Endothelial cell of umbilical vein (primary cell): ENCODE measurements around the gene MDN1. TPM values are rescaled to one million over a fixed set of nuclear protein-coding genes. Genes with fewer than 3 reads are reported as not detected.
A peak's percentile ranks its signal among the peaks of the same experiment; 100 is the strongest.

Experiments used
- BruUV-seq: library from RNA; stranded (reverse); fragments of 400-500 nt; replicated peaks from 2 replicates; lab custom pipeline; 2021; lab: Mats Ljungman, UMichigan
- CTCF ChIA-PET: fragments of 300-600, 350-600 bp; sonication (Branson Sonifier 250); formaldehyde crosslinking; loops from one replicate; lab custom pipeline; 2021; ENCODE audit warnings: antibody characterized with exemption, inconsistent platforms; lab: Charles Lee
- POLR2A ChIA-PET: fragments of 300-600, 350-600 bp; sonication (Branson Sonifier 250); formaldehyde crosslinking; loops from one replicate; lab custom pipeline; 2021; ENCODE audit warnings: antibody characterized with exemption, inconsistent platforms; lab: Charles Lee
- DNase-seq: peaks from one replicate; pipeline ENCODE4 v3.0.0-alpha.2; 2011; ENCODE audit warnings: low read depth, low spot score
- FAIRE-seq: peaks from 2 replicates; lab custom pipeline; 2011; peaks lifted over from hg19 to GRCh38; lab: Jason Lieb, UNC
- H2AFZ ChIP-seq: 2 replicates; pipeline ENCODE4 v1.6.0; 2012; ENCODE audit warnings: low read depth, low read length, control low read depth, inconsistent platforms
- H3K27ac ChIP-seq: 2 replicates; pipeline ENCODE4 v1.5.1; 2011; ENCODE audit warnings: low read depth, mild to moderate bottlenecking, control low read depth, low read length, moderate library complexity; ENCODE audit not compliant: insufficient read depth
- H3K27me3 ChIP-seq, 2 experiments: 2 replicates each; pipeline versions ENCODE4 v1.6.0 to v1.6.1; 2011; ENCODE audit warnings: low read length in 2 of 2, mixed read lengths in 1 of 2; ENCODE audit not compliant: control insufficient read depth in 2 of 2, insufficient read depth in 2 of 2
- H3K36me3 ChIP-seq, 2 experiments: 2 replicates in 1 of 2; 3 replicates in 1 of 2; pipeline ENCODE4 v1.5.1; 2011; ENCODE audit warnings: low read length in 2 of 2, mild to moderate bottlenecking in 1 of 2, moderate library complexity in 1 of 2; ENCODE audit not compliant: control insufficient read depth in 2 of 2, insufficient read depth in 2 of 2; ENCODE audit errors: extremely low read depth in 1 of 2
- H3K4me1 ChIP-seq: 3 replicates; pipeline ENCODE4 v1.5.1; 2011; ENCODE audit warnings: mild to moderate bottlenecking, low read length; ENCODE audit not compliant: control insufficient read depth, insufficient read depth; ENCODE audit errors: extremely low read depth
- H3K4me2 ChIP-seq: 2 replicates; pipeline ENCODE4 v1.6.1; 2011; ENCODE audit warnings: low read length, control low read depth, mixed read lengths; ENCODE audit not compliant: insufficient read depth
- H3K4me3 ChIP-seq, 3 experiments: fragments of 200-600 bp in 1 of 3; sonication (generic), shearing (Covaris generic) in 1 of 3; replicated peaks in 1 of 3; 2 replicates each; pipeline ENCODE4 v1.5.1; 2011 to 2016; ENCODE audit warnings: control low read depth in 3 of 3, low read length in 3 of 3, mild to moderate bottlenecking in 2 of 3, inconsistent platforms in 1 of 3, low read depth in 1 of 3, moderate library complexity in 1 of 3; ENCODE audit not compliant: insufficient read depth in 1 of 3
- H3K79me2 ChIP-seq: 2 replicates; pipeline ENCODE4 v1.6.0; 2012; ENCODE audit warnings: low read length, inconsistent platforms; ENCODE audit not compliant: control insufficient read depth, insufficient read depth
- H3K9ac ChIP-seq: replicated peaks from 2 replicates; pipeline ENCODE3; 2011; ENCODE audit warnings: low read length, control low read depth; ENCODE audit not compliant: insufficient read depth; ENCODE audit errors: extremely low read depth
- H3K9me1 ChIP-seq: replicated peaks from 3 replicates; pipeline ENCODE4 v1.6.0; 2011; ENCODE audit warnings: mild to moderate bottlenecking, low read length; ENCODE audit not compliant: control insufficient read depth, insufficient read depth; ENCODE audit errors: extremely low read depth
- H3K9me3 ChIP-seq: replicated peaks from 2 replicates; pipeline ENCODE4 v1.5.1; 2012; ENCODE audit warnings: low read length, inconsistent platforms; ENCODE audit not compliant: control insufficient read depth, insufficient read depth
- H4K20me1 ChIP-seq: replicated peaks from 2 replicates; pipeline ENCODE3; 2011; ENCODE audit warnings: mild to moderate bottlenecking, low read length; ENCODE audit not compliant: control insufficient read depth, insufficient read depth; ENCODE audit errors: extremely low read depth
- CTCF ChIP-seq, 2 donors: IDR thresholded peaks; 1 replicate in 1 of 2; 2 replicates in 1 of 2; pipeline ENCODE4 v1.5.1; 2011; ENCODE audit warnings: low read length in 2 of 2, mild to moderate bottlenecking in 2 of 2, moderate library complexity in 2 of 2, control low read depth in 1 of 2, inconsistent platforms in 1 of 2, low read depth in 1 of 2; ENCODE audit not compliant: insufficient read depth in 1 of 2; ENCODE audit errors: extremely low read depth in 1 of 2
- EZH2 ChIP-seq: IDR thresholded peaks from 2 replicates; pipeline ENCODE4 v1.6.1; 2012; ENCODE audit warnings: borderline replicate concordance, low read depth, mild to moderate bottlenecking, moderate library complexity, low read length, inconsistent platforms; ENCODE audit not compliant: severe bottlenecking
- FOS ChIP-seq: IDR thresholded peaks from 2 replicates; pipeline ENCODE4 v1.6.1; 2011; ENCODE audit warnings: mild to moderate bottlenecking, low read length, moderate library complexity, borderline replicate concordance; ENCODE audit not compliant: insufficient read depth
- GATA2 ChIP-seq: IDR thresholded peaks from 2 replicates; pipeline ENCODE4 v1.7.0; 2011; ENCODE audit warnings: low read depth, mild to moderate bottlenecking, moderate library complexity, mixed read lengths, low read length; ENCODE audit not compliant: insufficient read length, insufficient read depth
- JUN ChIP-seq: IDR thresholded peaks from 2 replicates; pipeline ENCODE4 v1.6.1; 2011; ENCODE audit warnings: borderline replicate concordance, low read depth; ENCODE audit not compliant: insufficient read length, insufficient read depth
- MYC ChIP-seq: IDR thresholded peaks from one replicate; pipeline ENCODE4 v1.6.1; 2011; ENCODE audit warnings: mild to moderate bottlenecking, low read depth, low read length
- POLR2A ChIP-seq: IDR thresholded peaks from 2 replicates; pipeline ENCODE4 v1.6.1; 2012; ENCODE audit warnings: low read depth, mild to moderate bottlenecking, control low read depth, low read length
- POLR2AphosphoS5 ChIP-seq: IDR thresholded peaks from 2 replicates; pipeline ENCODE4 v1.6.1; 2012; ENCODE audit warnings: low read depth, mild to moderate bottlenecking, control low read depth, low read length, moderate library complexity; ENCODE audit not compliant: insufficient read depth
- dilution Hi-C: fragments of 300-500 bp; cut with MboI; formaldehyde crosslinking; loops from one replicate; pipeline ENCODE4 v1.15.0; 2019; ENCODE audit warnings: low sequenced_read_pairs; ENCODE audit not compliant: extremely low pct_ligation_motif_present
- intact Hi-C: fragments of 100-400 bp; cut with micrococcal nuclease; formaldehyde crosslinking; loops from one replicate; pipeline ENCODE4 v1.10.0; 2022
- polyA plus RNA-seq, 4 experiments: library from polyadenylated mRNA; depleted of rRNA in 3 of 4; stranded (reverse) in 3 of 4; unstranded in 1 of 4; fragments of >200 nt; gene quantifications; 2 replicates each; pipeline versions ENCODE4 v1.2.1 to v1.2.3, GENCODE V29; 2011 to 2012; ENCODE audit warnings: missing spikeins in 1 of 4
- total RNA-seq: library from RNA; stranded (reverse); gene quantifications from 2 replicates; pipeline ENCODE4 v1.2.3, GENCODE V29; 2021
- TF ChIP-seq, protein P1 (sequence below): IDR thresholded peaks from 2 replicates; pipeline ENCODE4 v1.6.1; 2011; ENCODE audit not compliant: insufficient read depth, insufficient read length

The MDN1 gene
- total and polyA plus RNA-seq, 2 donors (not counting 3 experiments of a cell fraction or from before 2014, with no cell fraction given): 9.2 to 39.6 TPM

DNA sequence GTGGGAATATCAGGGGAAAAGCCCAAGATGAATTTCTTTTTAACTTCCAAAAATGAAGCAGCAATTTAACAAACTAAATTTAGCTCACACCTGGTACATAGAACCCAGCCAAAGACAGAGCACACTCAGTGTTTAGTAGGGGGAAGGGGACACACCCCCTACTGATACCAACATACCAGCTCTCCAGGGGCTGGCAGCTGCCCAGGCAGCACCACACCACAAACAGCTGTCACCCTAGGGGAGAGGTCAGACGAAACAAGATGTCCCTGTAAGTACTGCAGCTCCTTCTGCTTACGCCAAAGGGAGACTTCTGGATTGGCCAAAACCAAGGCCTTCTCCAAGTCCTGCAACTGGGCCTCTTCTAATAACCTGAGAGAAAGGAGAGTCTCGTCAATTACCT lies 26.0 kb downstream of the MDN1 start:
- no peak overlapping the region for H3K27ac ChIP-seq
- no peaks in the 10 kb centered on the region for H3K27me3 ChIP-seq
- no peak overlapping the region for H3K4me2 ChIP-seq
- H2AFZ ChIP-seq: no peak overlapping the region
- dilution Hi-C loops: no loop called here
- DNase-seq: no peak
- H3K79me2 ChIP-seq: peaks cover 2% of the 10 kb centered on the region
- H3K36me3 ChIP-seq: peaks cover 4 to 6% of the 10 kb centered on the region in 2 experiments
- POLR2A ChIA-PET: no interaction called here
- CTCF ChIA-PET: interaction anchor here (0.6 to 2.0 kb wide), 11 partner anchors 9 to 422 kb away, joined by 3 to 9 read pairs (median 5); partner anchors contain the start of gene CASP8AP2
- H3K9ac ChIP-seq: no peak overlapping the region
- BruUV-seq: TSS peak; percentile 17
- intact Hi-C loops: no loop called here
- H3K9me3 ChIP-seq: no peaks in the 10 kb centered on the region
- TF ChIP-seq POLR2A: no peak
- no peak for TF ChIP-seq JUN
- TF ChIP-seq POLR2AphosphoS5: no peak
- TF ChIP-seq EZH2: no peak
- TF ChIP-seq, protein P1, sequence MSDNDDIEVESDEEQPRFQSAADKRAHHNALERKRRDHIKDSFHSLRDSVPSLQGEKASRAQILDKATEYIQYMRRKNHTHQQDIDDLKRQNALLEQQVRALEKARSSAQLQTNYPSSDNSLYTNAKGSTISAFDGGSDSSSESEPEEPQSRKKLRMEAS: no peak
- TF ChIP-seq MYC: no peak
- no peak for TF ChIP-seq FOS
- TF ChIP-seq GATA2: no peak
- no peak for TF ChIP-seq CTCF (IDR thresholded peaks at IDR 0.05; ENCODE audit: extremely low read depth in 1 of 2, insufficient read depth in 1 of 2, low read depth in 1 of 2, low read length in 2 of 2)
- FAIRE-seq: no peak
- H3K4me1 ChIP-seq: no peaks in the 10 kb centered on the region
- no peaks in the 10 kb centered on the region for H3K9me1 ChIP-seq
- H3K4me3 ChIP-seq: no peak overlapping the region
- no peaks in the 10 kb centered on the region for H4K20me1 ChIP-seq
